Measurements from ENCODE around the gene ARL14EPL. TPM values are rescaled to one million over a fixed set of nuclear protein-coding genes. Genes with fewer than 3 reads are reported as not detected.

Gene ARL14EPL
- total and polyA plus RNA-seq, 2 experiments from 2014 or later: not detected

DNA sequence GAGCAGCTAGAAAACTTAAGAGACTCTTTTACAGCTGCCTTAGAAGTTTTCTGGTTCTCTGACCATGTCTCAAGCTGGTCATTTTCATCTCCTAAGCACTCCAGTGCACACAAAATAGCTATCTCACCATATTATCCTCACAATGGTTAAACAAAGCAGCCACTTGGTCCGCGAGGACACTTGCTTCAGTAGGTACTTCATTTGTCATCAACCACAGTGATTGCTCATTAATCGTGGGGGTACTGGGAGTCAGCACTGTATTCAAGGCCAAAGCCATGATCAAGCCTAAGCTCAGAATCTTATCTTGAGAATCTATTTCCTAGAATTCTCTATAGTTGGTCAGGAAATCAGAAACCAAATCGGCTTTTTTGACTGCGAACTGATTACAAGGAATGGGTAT, 2.9 kb downstream of the ARL14EPL start:
- Histone ChIP-seq H3K4me1 (ENCODE audit: low read depth) (no peaks in the 10 kb centered on the region), H3K4me3 (no peak overlapping the region), H3K36me3 (no peaks in the 10 kb centered on the region), H3K9me3 (ENCODE audit: low read depth) (no peaks in the 10 kb centered on the region), H3K27ac (no peak overlapping the region), H3K27me3 (no peaks in the 10 kb centered on the region)
- TF ChIP-seq, protein P1, sequence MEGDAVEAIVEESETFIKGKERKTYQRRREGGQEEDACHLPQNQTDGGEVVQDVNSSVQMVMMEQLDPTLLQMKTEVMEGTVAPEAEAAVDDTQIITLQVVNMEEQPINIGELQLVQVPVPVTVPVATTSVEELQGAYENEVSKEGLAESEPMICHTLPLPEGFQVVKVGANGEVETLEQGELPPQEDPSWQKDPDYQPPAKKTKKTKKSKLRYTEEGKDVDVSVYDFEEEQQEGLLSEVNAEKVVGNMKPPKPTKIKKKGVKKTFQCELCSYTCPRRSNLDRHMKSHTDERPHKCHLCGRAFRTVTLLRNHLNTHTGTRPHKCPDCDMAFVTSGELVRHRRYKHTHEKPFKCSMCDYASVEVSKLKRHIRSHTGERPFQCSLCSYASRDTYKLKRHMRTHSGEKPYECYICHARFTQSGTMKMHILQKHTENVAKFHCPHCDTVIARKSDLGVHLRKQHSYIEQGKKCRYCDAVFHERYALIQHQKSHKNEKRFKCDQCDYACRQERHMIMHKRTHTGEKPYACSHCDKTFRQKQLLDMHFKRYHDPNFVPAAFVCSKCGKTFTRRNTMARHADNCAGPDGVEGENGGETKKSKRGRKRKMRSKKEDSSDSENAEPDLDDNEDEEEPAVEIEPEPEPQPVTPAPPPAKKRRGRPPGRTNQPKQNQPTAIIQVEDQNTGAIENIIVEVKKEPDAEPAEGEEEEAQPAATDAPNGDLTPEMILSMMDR (IDR thresholded peaks at IDR 0.05; ENCODE audit: low read depth, low read length): no peak
- DNase-seq (ENCODE audit: low read depth in 1 of 2, low spot score in 1 of 2): no peak

DNA sequence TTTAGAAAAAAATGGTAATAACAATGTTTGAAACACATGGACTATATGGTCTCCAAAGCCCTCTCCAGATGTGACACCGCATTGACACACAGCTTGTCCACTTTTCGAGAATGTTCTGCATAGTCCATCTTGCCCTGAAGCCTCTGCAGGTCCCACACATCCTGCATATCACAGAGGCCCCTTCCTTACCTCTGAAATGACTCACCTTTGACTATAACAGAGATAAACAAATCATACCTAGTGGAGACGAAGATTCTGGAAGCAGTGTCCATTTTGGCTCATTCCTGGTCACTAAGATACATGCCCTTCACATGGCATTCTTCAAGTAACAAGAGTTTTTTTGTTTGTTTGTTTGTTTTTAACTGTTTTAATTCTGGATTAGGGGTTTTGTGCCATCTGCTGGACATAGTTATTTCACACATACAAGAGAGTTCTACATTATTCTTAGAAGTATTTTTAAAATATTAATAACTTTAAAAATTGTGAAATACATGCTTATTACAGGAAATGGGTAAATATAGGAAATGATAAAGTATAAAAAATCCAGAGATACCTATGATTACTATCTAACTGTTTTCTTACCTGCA, 5.1 kb downstream of the ARL14EPL start:
- H3K27ac ChIP-seq: no peak overlapping the region
- TF ChIP-seq, protein P1 (IDR thresholded peaks at IDR 0.05; ENCODE audit: low read depth, low read length): peak; percentile 26
- H3K9me3 ChIP-seq (ENCODE audit: low read depth): no peaks in the 10 kb centered on the region

DNA sequence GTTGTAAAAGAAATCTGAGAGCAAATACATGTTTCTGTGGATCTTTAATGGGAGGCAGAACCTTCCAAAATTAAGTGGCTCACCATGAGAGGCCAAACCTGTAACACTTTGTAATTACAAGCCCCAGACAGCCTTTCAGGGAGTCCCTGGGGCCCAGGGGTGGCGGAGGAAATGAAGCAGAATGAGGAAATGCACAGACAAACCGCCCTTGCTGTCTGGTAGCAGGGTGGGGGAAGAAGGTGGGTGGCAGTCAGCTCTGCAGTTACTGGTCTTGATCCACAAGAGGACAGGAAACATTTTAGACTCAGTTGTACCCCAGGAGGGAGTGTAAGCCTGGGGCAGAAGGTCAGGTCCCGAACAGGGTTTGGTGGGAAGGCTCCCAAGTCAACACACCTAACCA, 6.5 kb downstream of the ARL14EPL start:
- H3K36me3 ChIP-seq: no peaks in the 10 kb centered on the region
- no peaks in the 10 kb centered on the region for H3K27me3 ChIP-seq
- H3K4me3 ChIP-seq: no peak overlapping the region
- DNase-seq (ENCODE audit: low read depth in 1 of 2, low spot score in 1 of 2): no peak
- H3K27ac ChIP-seq: no peak overlapping the region
- no peaks in the 10 kb centered on the region for H3K4me1 ChIP-seq (ENCODE audit: low read depth)
- H3K9me3 ChIP-seq (ENCODE audit: low read depth): no peaks in the 10 kb centered on the region
- TF ChIP-seq, protein P1 (IDR thresholded peaks at IDR 0.05; ENCODE audit: low read depth, low read length): no peak

More for the DNA sequence above, 5.1 kb downstream of the ARL14EPL start:
- Histone ChIP-seq H3K4me3 (no peak overlapping the region), H3K36me3 (no peaks in the 10 kb centered on the region), H3K4me1 (ENCODE audit: low read depth) (no peaks in the 10 kb centered on the region), H3K27me3 (no peaks in the 10 kb centered on the region)
- DNase-seq (ENCODE audit: low read depth in 1 of 2, low spot score in 1 of 2): peak in 1 of 2 donors; percentile 21

DNA sequence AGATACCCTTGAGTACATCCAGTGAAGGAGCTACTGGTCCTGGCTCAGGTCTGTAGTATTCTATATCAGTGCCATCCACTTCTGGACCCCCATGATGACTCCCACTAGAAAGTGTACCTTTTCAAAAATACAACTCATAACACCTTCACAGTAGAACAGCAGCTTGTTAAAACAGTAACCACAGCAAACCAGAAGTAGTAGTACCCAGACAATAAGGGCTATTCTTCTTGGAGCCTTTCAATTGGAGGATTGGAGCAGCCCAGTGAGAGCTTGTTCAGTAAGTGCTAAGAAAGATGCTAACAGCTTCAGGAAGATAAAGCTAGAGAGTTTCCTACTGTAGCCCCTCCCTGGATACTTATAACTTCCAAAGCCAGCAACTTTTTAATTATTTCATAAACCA, 10.1 kb downstream of the ARL14EPL start:
- no peaks in the 10 kb centered on the region for H3K27me3 ChIP-seq
- TF ChIP-seq, protein P1 (IDR thresholded peaks at IDR 0.05; ENCODE audit: low read depth, low read length): no peak
- no peak overlapping the region for H3K4me3 ChIP-seq
- no peaks in the 10 kb centered on the region for H3K9me3 ChIP-seq (ENCODE audit: low read depth)
- H3K4me1 ChIP-seq (ENCODE audit: low read depth): no peaks in the 10 kb centered on the region
- H3K27ac ChIP-seq: no peak overlapping the region
- no peak for DNase-seq (ENCODE audit: low read depth in 1 of 2, low spot score in 1 of 2)
- H3K36me3 ChIP-seq: no peaks in the 10 kb centered on the region

DNA sequence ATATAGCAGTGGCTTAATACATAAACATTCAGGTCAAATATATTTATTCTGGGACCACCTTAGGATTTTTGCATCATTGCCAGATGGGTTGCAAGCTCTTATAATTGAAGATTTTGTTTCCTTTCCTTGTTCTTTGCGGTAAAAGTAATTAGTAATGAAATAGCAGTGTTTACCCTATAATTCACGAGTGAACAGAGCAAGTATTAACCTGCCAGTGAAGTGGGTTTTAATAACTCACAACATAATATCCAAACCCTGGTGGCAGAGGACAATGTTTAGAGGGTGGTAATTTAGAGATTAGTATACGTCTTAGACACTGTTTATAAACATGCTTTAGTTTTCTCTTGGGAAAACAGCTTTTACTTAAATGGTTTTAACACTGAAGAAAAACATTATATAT, 11.8 kb downstream of the ARL14EPL start:
- TF ChIP-seq, protein P1 (IDR thresholded peaks at IDR 0.05; ENCODE audit: low read depth, low read length): no peak
- Histone ChIP-seq H3K27ac (no peak overlapping the region), H3K36me3 (no peaks in the 10 kb centered on the region), H3K4me1 (ENCODE audit: low read depth) (no peaks in the 10 kb centered on the region), H3K9me3 (ENCODE audit: low read depth) (no peaks in the 10 kb centered on the region), H3K4me3 (no peak overlapping the region), H3K27me3 (no peaks in the 10 kb centered on the region)
- DNase-seq (ENCODE audit: low read depth in 1 of 2, low spot score in 1 of 2): no peak
